Measurements from ENCODE around the gene ZDHHC12. TPM values are rescaled to one million over a fixed set of nuclear protein-coding genes. Genes with fewer than 3 reads are reported as not detected.

ZDHHC12 gene
- total RNA-seq, 1 donor from 2014 or later = 18.2 TPM

DNA sequence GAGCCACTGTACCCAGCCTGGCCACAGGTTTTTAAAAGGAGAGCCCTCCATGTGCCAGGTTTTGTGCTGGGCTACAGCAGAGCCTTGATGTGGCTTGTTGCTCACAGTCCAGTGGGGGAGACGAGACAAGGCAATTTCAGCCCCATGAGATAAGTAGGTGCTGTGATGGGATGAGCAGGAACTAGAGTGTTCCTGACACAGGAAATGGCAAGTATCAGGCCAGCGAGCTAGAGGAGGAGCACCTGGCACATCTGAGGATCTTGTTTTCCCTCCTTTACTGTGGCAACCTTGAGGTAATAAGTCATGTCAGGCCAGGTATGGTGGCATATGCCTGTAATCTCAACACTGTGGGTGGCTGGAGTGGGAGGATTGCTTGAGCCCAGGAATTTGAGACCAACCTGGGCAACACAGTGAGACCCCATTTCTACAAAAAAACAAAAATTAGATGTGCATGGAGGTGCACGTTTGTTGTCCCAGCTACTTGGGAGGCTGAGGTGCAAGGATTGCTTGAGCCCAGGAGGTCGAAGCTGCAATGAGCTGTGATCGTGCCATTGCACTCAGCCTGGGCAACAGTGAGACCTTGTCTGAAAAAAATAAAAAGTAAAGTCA is 3.8 kb upstream of the ZDHHC12 start:
- Mint-ChIP-seq H3K27ac (ENCODE audit: unreplicated experiment) (no peak overlapping the region), H3K4me1 (ENCODE audit: low read depth, unreplicated experiment) (peaks cover 6% of the 10 kb centered on the region)

DNA sequence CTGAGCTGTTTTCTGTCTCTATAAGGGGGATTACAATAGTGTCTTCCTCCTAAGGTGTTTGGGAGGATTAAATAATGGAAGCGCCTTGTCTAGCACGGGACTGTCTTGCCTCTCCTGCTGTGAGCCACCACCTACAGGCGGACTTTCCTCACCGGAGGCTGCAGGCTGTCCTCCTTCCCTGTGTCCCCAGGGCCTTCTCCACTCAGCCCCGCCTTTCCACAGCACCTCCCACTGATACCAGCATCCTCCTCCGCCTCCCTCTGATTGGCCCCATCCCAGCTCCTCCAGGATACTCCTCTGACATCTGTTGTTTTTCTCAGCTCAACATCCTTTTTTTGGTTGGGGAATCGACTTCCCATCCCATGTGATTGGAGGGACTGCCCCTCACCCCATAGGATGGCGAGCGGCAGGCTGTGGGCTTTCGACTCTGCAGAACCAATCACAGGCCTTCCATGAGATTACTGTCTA is 851 bp upstream of the ZDHHC12 start:
- H3K27me3 Mint-ChIP-seq (ENCODE audit: unreplicated experiment) = peaks cover 7% of the 10 kb centered on the region

More for the DNA sequence above, 3.8 kb upstream of the ZDHHC12 start:
- H3K27me3 Mint-ChIP-seq (ENCODE audit: unreplicated experiment) = peaks cover 6% of the 10 kb centered on the region
- DNase-seq = no peak
- H3K9me3 Mint-ChIP-seq (ENCODE audit: unreplicated experiment) = peaks cover 4% of the 10 kb centered on the region
- TF ChIP-seq, protein P1, sequence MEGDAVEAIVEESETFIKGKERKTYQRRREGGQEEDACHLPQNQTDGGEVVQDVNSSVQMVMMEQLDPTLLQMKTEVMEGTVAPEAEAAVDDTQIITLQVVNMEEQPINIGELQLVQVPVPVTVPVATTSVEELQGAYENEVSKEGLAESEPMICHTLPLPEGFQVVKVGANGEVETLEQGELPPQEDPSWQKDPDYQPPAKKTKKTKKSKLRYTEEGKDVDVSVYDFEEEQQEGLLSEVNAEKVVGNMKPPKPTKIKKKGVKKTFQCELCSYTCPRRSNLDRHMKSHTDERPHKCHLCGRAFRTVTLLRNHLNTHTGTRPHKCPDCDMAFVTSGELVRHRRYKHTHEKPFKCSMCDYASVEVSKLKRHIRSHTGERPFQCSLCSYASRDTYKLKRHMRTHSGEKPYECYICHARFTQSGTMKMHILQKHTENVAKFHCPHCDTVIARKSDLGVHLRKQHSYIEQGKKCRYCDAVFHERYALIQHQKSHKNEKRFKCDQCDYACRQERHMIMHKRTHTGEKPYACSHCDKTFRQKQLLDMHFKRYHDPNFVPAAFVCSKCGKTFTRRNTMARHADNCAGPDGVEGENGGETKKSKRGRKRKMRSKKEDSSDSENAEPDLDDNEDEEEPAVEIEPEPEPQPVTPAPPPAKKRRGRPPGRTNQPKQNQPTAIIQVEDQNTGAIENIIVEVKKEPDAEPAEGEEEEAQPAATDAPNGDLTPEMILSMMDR (IDR thresholded peaks at IDR 0.05; ENCODE audit: partially characterized antibody, unreplicated experiment) = no peak
- H3K4me3 Mint-ChIP-seq (ENCODE audit: unreplicated experiment) = no peak overlapping the region
- no peaks in the 10 kb centered on the region for H3K36me3 Mint-ChIP-seq (ENCODE audit: unreplicated experiment)

DNA sequence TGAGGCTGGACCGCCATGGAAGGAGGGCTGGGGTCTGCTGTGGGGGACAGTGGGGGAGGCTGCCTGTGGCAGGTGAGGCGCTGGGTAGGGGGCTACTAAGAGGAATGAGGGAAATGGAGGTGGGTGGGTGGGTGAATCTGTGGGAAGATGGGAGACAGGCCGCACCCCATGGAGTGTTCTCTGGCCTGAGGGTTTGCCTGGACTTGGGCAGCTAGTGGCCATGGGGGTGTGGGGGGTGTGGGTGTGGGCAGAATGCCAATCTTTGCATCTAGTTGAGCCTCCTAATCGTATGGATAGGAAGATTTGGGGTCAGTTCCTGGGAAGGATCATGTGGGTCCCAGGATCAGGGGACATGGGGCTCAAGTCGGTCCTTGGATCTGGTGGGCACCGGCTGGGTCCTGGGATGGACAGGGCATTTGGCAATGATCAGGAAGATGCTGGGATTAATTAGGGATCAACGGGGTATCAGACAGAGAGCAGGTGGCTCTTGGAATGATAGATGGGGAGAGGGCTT is 518 bp downstream of the ZDHHC12 start:
- DNase-seq = no peak
- Mint-ChIP-seq H3K27me3 (ENCODE audit: unreplicated experiment) (peaks cover 7% of the 10 kb centered on the region), H3K9me3 (ENCODE audit: unreplicated experiment) (peaks cover 4% of the 10 kb centered on the region), H3K27ac (ENCODE audit: unreplicated experiment) (peak overlapping the region; percentile 24), H3K4me1 (ENCODE audit: low read depth, unreplicated experiment) (no peaks in the 10 kb centered on the region), H3K4me3 (ENCODE audit: unreplicated experiment) (peak overlapping the region; percentile 89), H3K36me3 (ENCODE audit: unreplicated experiment) (no peaks in the 10 kb centered on the region)
- TF ChIP-seq, protein P1 (IDR thresholded peaks at IDR 0.05; ENCODE audit: partially characterized antibody, unreplicated experiment) = no peak

More for the DNA sequence above, 851 bp upstream of the ZDHHC12 start:
- DNase-seq = peak; percentile 73
- Mint-ChIP-seq H3K4me1 (ENCODE audit: low read depth, unreplicated experiment) (peaks cover 6% of the 10 kb centered on the region), H3K4me3 (ENCODE audit: unreplicated experiment) (peak overlapping the region; percentile 87), H3K27ac (ENCODE audit: unreplicated experiment) (peak overlapping the region; percentile 78), H3K9me3 (ENCODE audit: unreplicated experiment) (peaks cover 4% of the 10 kb centered on the region), H3K36me3 (ENCODE audit: unreplicated experiment) (no peaks in the 10 kb centered on the region)
- TF ChIP-seq, protein P1 (IDR thresholded peaks at IDR 0.05; ENCODE audit: partially characterized antibody, unreplicated experiment) = no peak

DNA sequence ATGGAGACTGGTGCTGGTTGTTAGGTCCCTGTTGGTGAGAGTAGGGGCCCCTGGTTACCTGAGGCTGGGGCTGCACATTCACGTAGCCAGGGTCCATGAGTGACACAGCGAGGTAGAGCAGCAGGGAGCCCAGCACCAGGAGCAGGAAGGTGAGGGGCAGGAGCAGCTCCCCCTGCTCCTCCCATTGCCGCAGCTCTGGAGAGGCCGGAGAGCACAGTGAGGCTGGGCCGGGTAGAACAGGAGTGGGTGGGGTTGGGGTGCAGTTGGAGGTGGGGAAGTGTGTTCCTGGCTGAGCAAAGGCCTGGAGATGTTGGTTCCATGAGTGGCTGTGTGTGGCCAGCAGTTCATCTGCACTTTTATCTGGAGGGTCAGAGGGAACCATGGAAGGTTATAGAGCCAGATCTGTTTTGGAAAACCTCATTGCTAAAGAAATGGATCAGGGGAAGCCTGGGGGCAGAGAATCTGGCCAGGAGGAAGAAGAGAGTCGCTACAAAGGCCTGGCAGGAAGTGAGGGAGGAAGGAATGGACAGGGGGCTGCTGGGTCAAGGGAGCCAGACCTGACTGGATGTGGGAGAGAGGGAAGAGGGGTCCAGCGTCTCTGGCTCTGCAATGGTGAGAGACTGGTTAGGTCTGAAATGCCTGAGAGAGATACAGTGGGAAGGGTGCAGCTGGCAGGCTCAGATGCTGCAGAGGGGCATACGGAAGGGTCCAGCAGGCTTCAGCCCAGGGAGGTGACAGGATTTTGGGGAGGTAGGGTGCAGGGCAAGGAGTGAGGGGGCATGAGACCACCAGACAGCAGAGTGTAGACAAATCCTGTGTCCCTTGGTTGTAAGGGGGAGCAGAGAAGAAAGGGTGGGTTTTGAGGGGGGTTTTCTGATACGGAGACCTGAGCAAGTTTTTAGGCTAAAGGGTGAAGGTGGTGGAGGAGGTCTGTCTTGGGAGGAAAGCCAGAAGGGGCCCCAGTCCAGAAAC is 1.3 kb downstream of the ZDHHC12 start:
- Mint-ChIP-seq H3K27ac (ENCODE audit: unreplicated experiment) (no peak overlapping the region), H3K4me1 (ENCODE audit: low read depth, unreplicated experiment) (no peaks in the 10 kb centered on the region), H3K4me3 (ENCODE audit: unreplicated experiment) (peak overlapping the region; percentile 30), H3K9me3 (ENCODE audit: unreplicated experiment) (peaks cover 4% of the 10 kb centered on the region), H3K27me3 (ENCODE audit: unreplicated experiment) (peaks cover 7% of the 10 kb centered on the region), H3K36me3 (ENCODE audit: unreplicated experiment) (no peaks in the 10 kb centered on the region)
- no peak for DNase-seq
- TF ChIP-seq, protein P1 (IDR thresholded peaks at IDR 0.05; ENCODE audit: partially characterized antibody, unreplicated experiment) = no peak

Measured in glutamatergic neuron (in vitro differentiated cells).